Spinal cord (tissue), 10 donors: Measurements from ENCODE around the gene SCP2. TPM values are rescaled to one million over a fixed set of nuclear protein-coding genes. Genes with fewer than 3 reads are reported as not detected.

Experiments used
- DNase-seq, 6 donors: peaks; one replicate each; pipeline versions ENCODE4 v3.0.0 to v3.0.0-alpha.2; 2013 to 2015; ENCODE audit warnings: low spot score in 6 of 6, low read depth in 4 of 6
- H3K27ac ChIP-seq: one replicate; pipeline ENCODE4 v1.5.1; 2013; ENCODE audit warnings: low read depth, low read length, control low read depth
- H3K27me3 ChIP-seq: one replicate; pipeline ENCODE4 v1.6.1; 2013; ENCODE audit warnings: low read length; ENCODE audit not compliant: control insufficient read depth, insufficient read depth
- H3K36me3 ChIP-seq: one replicate; pipeline ENCODE4 v1.6.1; 2013; ENCODE audit warnings: low read length; ENCODE audit not compliant: control insufficient read depth, insufficient read depth
- H3K4me1 ChIP-seq: one replicate; pipeline ENCODE4 v1.6.1; 2013; ENCODE audit warnings: low read length; ENCODE audit not compliant: control insufficient read depth, insufficient read depth
- H3K4me3 ChIP-seq: one replicate; pipeline ENCODE4 v1.5.1; 2013; ENCODE audit warnings: low read depth, low read length, control low read depth
- H3K9me3 ChIP-seq: one replicate; pipeline ENCODE4 v1.6.1; 2013; ENCODE audit warnings: low read length; ENCODE audit not compliant: control insufficient read depth, insufficient read depth
- WGBS: methylation state at CpG from one replicate; pipeline ENCODE4 v1.1.5; 2013; ENCODE audit warnings: missing lambda C conversion rate; ENCODE audit not compliant: insufficient coverage; 5-methylcytosine and 5-hydroxymethylcytosine counted together
- polyA plus RNA-seq, 2 donors: library from polyadenylated mRNA; unstranded; fragments of 120-200 nt; gene quantifications; one replicate each; pipeline ENCODE4 v1.2.1, GENCODE V29; 2013; ENCODE audit not compliant: insufficient read length in 2 of 2
- total RNA-seq, 2 donors: library from RNA; depleted of rRNA in 1 of 2; stranded (reverse); fragments of 120-200 nt in 1 of 2; fragments of >200 nt in 1 of 2; gene quantifications; one replicate each; pipeline versions ENCODE4 v1.2.3 to v1.2.4, GENCODE V29; 2013 to 2014
- donor health status: healthy.

SCP2 gene
- total and polyA plus RNA-seq, 4 donors: 119 to 155 (median 143) TPM

DNA sequence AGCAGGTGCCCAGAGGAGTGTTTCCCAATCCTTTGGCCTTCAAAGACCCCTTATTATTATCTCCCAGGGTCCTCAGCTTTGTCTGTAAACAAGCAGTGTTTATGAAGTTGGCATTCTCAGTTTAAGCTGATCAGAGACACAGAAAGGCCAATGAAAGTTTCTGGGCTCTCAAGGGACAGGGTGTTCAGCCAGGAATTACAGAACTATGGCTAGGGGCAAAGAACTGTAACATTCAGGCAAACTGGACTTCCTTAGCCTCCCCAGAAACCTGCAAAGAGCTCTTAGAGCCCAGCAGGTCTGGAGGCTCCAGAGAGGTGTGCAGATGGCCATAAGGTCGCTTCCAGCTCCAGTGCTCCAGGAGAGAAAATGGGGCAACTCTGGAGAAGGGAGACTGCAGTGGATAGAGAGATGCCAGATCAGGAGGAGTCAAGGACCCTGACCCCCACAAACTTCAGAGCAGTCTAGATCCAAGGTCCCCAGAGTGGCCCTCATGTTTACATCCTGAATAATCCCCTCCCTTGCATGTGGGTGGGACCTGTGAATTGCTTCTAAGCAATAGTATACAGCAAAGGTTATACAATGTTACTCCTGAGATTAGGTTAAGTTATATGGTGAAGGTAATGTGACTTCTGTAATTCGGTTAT, 11.7 kb upstream of the SCP2 start:
- no peaks in the 10 kb centered on the region for H3K4me1 ChIP-seq
- no peak overlapping the region for H3K4me3 ChIP-seq
- no peak for DNase-seq
- no peaks in the 10 kb centered on the region for H3K9me3 ChIP-seq
- no peak overlapping the region for H3K27ac ChIP-seq
- no peaks in the 10 kb centered on the region for H3K36me3 ChIP-seq
- WGBS: 100% methylated on average over 2 of the region's 2 CpGs
- no peaks in the 10 kb centered on the region for H3K27me3 ChIP-seq

DNA sequence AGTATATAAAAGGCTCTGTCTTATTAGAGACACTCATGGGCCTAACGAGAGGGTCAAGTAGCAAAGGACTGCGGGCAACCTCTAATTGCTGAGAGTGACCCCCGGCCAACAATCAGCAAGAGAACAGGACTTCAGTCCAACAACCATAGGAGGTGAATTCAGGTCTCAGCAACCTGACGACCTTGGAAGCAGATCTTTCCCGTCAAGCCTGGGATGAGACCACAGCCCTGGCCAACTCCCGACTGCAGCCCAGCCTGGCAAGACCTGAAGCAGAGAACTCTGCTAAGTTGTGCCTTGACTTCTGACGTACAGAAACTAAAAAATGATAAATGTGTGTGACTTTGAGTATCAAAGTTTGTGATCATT, 11.2 kb upstream of the SCP2 start:
- Histone ChIP-seq H3K4me3 (no peak overlapping the region), H3K27ac (no peak overlapping the region), H3K36me3 (no peaks in the 10 kb centered on the region), H3K4me1 (peaks cover 2% of the 10 kb centered on the region), H3K9me3 (no peaks in the 10 kb centered on the region), H3K27me3 (peaks cover 2% of the 10 kb centered on the region)
- no peak for DNase-seq
- WGBS: 96% methylated on average over 6 of the region's 7 CpGs

DNA sequence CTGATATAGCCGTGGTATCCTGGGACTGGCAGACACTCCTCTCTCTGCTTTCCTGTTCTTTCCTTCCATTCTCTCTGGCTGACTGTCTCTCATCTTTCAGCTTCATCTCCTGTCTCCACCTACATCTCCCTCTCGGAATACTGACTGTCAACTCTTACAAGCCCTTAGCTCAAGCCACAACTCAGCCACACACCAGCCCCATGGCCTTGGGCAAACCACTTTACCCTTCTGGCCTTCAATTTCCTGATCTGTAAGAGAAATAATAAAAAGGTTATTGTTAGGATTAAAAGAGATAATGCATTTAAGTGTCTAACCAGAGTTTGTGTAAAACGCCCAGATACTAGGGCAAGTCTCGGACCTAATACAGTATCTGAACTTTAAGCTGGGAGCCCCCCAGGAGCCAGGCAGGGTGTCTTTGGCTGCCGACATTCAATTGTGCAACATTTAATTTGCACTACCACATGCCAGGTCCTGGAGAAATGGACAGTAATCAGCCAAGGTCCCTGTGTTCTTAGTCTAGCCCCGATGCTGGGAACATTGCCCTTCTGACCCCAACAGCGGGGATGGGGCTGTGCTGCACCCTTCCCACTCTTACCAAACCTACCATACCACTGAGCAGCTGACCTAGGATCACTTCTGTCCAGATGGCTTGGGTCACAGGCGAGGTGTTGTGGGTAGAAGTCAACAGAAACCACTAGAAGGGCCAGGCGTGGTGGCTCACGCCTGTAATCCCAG, 10.7 kb upstream of the SCP2 start:
- Histone ChIP-seq H3K36me3 (no peaks in the 10 kb centered on the region), H3K4me3 (no peak overlapping the region), H3K27me3 (peaks cover 8% of the 10 kb centered on the region), H3K9me3 (no peaks in the 10 kb centered on the region), H3K4me1 (peaks cover 8% of the 10 kb centered on the region), H3K27ac (no peak overlapping the region)
- no peak for DNase-seq
- WGBS: 94% methylated on average over 8 of the region's 10 CpGs

DNA sequence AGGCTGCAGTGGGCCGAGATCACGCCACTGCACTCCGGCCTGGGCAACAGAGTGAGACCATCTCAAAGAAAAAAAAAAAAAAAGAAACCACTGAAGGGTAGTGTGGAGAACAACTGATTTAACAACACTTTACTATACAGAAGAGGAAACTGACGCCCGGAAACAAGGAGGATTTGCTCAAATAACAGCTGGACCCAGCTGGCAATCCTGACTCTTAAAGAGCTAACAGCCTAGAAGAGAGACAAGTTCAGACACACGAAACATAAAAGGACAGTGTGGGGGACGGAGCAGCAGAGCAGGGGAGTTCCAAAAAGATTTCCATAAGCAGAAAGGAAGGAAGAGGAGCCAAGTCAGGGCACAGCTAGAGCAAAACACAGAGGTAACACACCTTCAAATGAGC, 9.9 kb upstream of the SCP2 start:
- DNase-seq: no peak
- H3K9me3 ChIP-seq: no peaks in the 10 kb centered on the region
- no peak overlapping the region for H3K27ac ChIP-seq
- H3K4me1 ChIP-seq: peaks cover 11% of the 10 kb centered on the region
- peaks cover 15% of the 10 kb centered on the region for H3K27me3 ChIP-seq
- H3K36me3 ChIP-seq: no peaks in the 10 kb centered on the region
- H3K4me3 ChIP-seq: no peak overlapping the region
- WGBS: 97% methylated on average over 4 of the region's 7 CpGs

DNA sequence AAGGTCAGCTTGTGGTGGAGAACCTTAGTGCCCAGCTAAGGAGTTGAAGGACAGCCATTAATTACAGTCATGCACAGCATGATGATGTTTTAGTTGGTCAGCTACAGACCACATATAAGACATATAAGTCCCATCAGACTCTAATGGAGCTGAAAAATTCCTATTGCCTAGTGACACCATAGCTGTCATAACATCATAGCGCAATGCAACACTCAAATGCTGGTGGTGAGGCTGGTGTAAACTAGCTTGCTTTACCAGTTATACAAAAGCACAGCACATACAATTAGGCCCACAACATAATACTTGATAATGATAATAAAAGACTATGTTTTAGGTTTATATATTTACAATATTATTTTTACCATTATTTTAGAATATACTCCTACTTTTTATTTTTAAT, 9.5 kb upstream of the SCP2 start:
- no CpG with 5 or more reads among the region's 1 CpG for WGBS
- Histone ChIP-seq H3K4me3 (no peak overlapping the region), H3K9me3 (no peaks in the 10 kb centered on the region), H3K27ac (no peak overlapping the region), H3K27me3 (peaks cover 20% of the 10 kb centered on the region), H3K36me3 (no peaks in the 10 kb centered on the region), H3K4me1 (peaks cover 11% of the 10 kb centered on the region)
- DNase-seq: no peak

DNA sequence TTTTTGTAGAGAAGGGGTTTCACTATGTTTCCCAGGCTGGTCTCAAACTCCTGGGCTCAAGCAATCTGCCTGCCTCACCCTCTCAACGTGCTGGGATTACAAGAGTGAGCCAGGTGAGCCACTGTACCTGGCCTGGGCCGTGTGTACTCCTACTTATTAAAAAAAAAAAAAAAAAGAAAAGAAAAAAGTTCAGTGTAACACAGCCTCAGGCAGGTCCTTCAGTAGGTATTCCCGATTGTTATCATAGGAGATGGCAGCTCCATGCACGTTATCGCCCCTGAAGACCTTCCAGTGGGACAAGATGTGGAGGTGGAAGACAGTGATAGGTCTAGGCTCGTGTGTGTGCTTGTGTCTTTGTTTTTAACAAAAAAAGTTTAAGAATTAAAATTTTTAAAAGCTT, 8.9 kb upstream of the SCP2 start:
- WGBS: no CpG with 5 or more reads among the region's 6 CpGs
- no peak for DNase-seq
- H3K4me1 ChIP-seq: peaks cover 11% of the 10 kb centered on the region
- H3K9me3 ChIP-seq: no peaks in the 10 kb centered on the region
- no peak overlapping the region for H3K4me3 ChIP-seq
- peaks cover 26% of the 10 kb centered on the region for H3K27me3 ChIP-seq
- H3K36me3 ChIP-seq: no peaks in the 10 kb centered on the region
- H3K27ac ChIP-seq: no peak overlapping the region

DNA sequence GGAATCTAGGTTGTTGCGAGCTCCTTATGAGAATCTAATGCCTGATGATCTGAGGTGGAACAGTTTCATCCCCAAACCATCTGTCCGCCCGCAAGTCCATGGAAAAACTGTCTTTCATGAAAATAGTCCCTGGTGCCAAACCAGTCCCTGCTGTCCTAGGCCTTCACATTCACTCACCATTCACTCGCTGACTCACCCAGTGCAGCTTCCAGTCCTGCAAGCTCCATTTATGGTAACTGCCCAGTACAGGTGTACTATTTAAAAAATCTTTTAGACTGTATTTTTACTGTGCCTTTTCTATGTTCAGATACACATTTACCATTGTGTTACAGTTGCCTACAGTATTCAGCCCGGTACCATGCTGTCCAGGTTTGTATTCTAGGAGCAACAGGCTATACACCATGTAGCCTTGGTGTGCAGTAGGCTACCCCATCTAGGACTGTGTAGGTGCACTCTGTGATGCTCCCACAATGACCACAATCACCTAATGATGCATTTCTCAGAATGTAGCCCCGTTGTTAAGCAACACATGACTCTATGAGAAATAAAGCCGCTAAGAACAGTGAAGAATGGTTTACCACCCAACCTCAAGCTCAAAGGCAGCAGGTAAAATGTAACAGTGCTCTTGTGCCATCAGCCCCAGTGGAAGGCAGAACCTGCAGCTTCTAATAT, 7.9 kb upstream of the SCP2 start:
- 100% methylated on average over 6 of the region's 7 CpGs for whole genome bisulfite sequencing
- H3K27ac ChIP-seq: no peak overlapping the region
- H3K4me1 ChIP-seq: peaks cover 11% of the 10 kb centered on the region
- H3K9me3 ChIP-seq: no peaks in the 10 kb centered on the region
- DNase-seq: no peak
- H3K36me3 ChIP-seq: no peaks in the 10 kb centered on the region
- peaks cover 29% of the 10 kb centered on the region for H3K27me3 ChIP-seq
- H3K4me3 ChIP-seq: no peak overlapping the region

DNA sequence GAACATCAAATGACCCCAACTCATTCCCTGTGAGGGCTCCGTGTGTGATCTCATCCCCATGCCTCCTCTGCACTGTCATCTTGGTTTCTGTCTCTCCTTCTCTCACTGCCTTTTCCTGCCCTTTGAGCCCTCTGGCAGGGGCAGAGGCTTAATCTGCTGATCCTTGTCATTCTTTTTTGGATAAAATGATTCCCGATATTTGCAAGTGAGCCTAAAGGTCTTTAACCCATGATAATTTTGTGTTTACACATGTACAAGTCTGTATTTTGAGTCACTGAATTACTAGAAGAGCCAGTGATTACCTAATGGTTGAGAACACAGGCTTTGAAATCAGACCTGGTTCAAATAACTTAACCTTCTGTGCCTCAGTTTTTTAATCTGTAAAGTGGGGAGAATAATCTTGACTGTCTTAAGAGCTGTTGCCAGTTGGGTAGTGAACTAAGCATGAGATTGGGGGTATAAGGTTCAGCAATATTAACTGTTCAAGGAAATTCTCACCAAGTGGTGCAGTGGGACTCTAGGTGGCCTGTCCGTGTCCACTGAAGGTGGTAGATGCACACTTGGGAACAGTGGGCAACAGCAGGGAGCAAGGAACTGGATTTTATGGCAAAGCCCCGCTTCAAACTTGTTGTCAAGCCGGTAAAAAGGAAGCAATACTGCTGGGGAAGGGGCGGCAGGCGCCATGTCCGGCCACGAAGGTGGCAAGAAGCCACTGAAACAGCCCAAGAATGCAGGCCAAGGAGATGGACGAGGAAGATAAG, 7.2 kb upstream of the SCP2 start:
- Histone ChIP-seq H3K27me3 (peaks cover 29% of the 10 kb centered on the region), H3K4me1 (peaks cover 11% of the 10 kb centered on the region), H3K4me3 (no peak overlapping the region), H3K27ac (no peak overlapping the region), H3K9me3 (no peaks in the 10 kb centered on the region), H3K36me3 (no peaks in the 10 kb centered on the region)
- WGBS: 87% methylated on average over 9 of the region's 10 CpGs
- DNase-seq: no peak

DNA sequence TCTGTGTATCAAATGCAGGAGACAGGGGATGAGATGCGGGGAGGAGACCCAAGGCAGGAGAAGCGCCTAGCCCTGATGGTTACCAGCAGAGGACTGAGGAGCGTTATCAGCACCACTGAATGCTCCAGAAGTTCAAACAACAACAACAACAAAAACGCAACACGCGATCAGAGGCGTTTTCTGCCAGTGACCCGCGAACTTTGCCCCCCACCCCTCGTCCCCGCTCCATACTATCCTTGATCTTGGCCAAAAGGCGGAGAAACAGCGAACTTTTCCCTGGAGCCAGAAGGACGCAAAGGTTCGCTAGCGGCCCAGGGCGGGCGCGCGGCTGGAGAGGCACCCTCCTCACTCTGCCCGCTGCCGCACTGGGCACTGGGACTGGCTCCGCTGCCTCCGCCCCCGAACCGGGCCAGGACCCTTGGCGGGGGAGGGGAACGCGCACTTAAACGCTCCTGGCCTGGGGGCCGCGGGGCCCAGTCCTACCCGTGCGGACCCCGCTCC, 6.2 kb upstream of the SCP2 start:
- Histone ChIP-seq H3K9me3 (no peaks in the 10 kb centered on the region), H3K36me3 (no peaks in the 10 kb centered on the region), H3K27ac (no peak overlapping the region), H3K27me3 (peaks cover 29% of the 10 kb centered on the region), H3K4me1 (peaks cover 11% of the 10 kb centered on the region), H3K4me3 (peak overlapping the region; percentile 50)
- 13% methylated on average over 31 of the region's 35 CpGs for WGBS
- DNase-seq: peak in 1 of 6 donors; percentile 9
